Measurements from ENCODE around the gene ROR2. TPM values are rescaled to one million over a fixed set of nuclear protein-coding genes. Genes with fewer than 3 reads are reported as not detected.

ROR2 gene
- polyA plus RNA-seq, 3 donors, result not detected

GRCh38 chr9:91562416-91562815 is 387.6 kb downstream of the ROR2 start:
- no peaks in the 10 kb centered on the region for H4K20me1 ChIP-seq (ENCODE audit: insufficient read depth, low read length)
- no peaks in the 10 kb centered on the region for H3K4me1 ChIP-seq (ENCODE audit: control insufficient read depth in 1 of 2, insufficient read depth in 2 of 2, low read length in 2 of 2)
- H3K27ac ChIP-seq (ENCODE audit: low read depth in 1 of 2, low read length in 2 of 2), result no peak overlapping the region
- peaks cover 4 to 11% (median 5%) of the 10 kb centered on the region in 3 donors for H3K27me3 Mint-ChIP-seq (ENCODE audit: low read depth in 3 of 3)
- intact Hi-C loops (cut with micrococcal nuclease), result no loop called here
- no peaks in the 10 kb centered on the region for H3K36me3 Mint-ChIP-seq
- DNase-seq, result no peak
- H3K9ac ChIP-seq (ENCODE audit: insufficient read depth, low read length, poor library complexity, severe bottlenecking), result no peak overlapping the region
- WGBS (ENCODE audit: insufficient coverage), result no CpG with 5 or more reads among the region's 3 CpGs
- no peak overlapping the region for H2AFZ ChIP-seq (ENCODE audit: insufficient read depth, low read depth, low read length, poor library complexity, severe bottlenecking)
- TF ChIP-seq, protein P1, sequence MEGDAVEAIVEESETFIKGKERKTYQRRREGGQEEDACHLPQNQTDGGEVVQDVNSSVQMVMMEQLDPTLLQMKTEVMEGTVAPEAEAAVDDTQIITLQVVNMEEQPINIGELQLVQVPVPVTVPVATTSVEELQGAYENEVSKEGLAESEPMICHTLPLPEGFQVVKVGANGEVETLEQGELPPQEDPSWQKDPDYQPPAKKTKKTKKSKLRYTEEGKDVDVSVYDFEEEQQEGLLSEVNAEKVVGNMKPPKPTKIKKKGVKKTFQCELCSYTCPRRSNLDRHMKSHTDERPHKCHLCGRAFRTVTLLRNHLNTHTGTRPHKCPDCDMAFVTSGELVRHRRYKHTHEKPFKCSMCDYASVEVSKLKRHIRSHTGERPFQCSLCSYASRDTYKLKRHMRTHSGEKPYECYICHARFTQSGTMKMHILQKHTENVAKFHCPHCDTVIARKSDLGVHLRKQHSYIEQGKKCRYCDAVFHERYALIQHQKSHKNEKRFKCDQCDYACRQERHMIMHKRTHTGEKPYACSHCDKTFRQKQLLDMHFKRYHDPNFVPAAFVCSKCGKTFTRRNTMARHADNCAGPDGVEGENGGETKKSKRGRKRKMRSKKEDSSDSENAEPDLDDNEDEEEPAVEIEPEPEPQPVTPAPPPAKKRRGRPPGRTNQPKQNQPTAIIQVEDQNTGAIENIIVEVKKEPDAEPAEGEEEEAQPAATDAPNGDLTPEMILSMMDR (IDR thresholded peaks at IDR 0.05), result no peak
- H3K4me3 ChIP-seq (replicated peaks in 1 of 3; ENCODE audit: low read depth in 2 of 3, low read length in 3 of 3), result no peak overlapping the region
- no peaks in the 10 kb centered on the region for H3K36me3 ChIP-seq (replicated peaks in 1 of 2; ENCODE audit: control insufficient read depth in 1 of 2, insufficient read depth in 2 of 2, low read length in 2 of 2)
- no peaks in the 10 kb centered on the region for H3K9me3 ChIP-seq (replicated peaks in 1 of 2; ENCODE audit: control insufficient read depth in 1 of 2, insufficient read depth in 1 of 2, low read length in 2 of 2)
- no peaks in the 10 kb centered on the region for H3K79me2 ChIP-seq (ENCODE audit: insufficient read depth, low read length)
- H3K9me3 Mint-ChIP-seq, result peaks cover 0 to 3% (median under 1%) of the 10 kb centered on the region in 7 donors
- H3K4me2 ChIP-seq (replicated peaks; ENCODE audit: extremely low read depth, low read length, poor library complexity, severe bottlenecking), result no peak overlapping the region
- H3K4me1 Mint-ChIP-seq, result no peaks in the 10 kb centered on the region
- no peak overlapping the region for H3K27ac Mint-ChIP-seq
- H3K27me3 ChIP-seq (ENCODE audit: control insufficient read depth in 2 of 2, insufficient read depth in 2 of 2, low read length in 2 of 2), result peaks cover 2 to 5% of the 10 kb centered on the region in 2 donors
- no peak overlapping the region for H3K4me3 Mint-ChIP-seq

DNA sequence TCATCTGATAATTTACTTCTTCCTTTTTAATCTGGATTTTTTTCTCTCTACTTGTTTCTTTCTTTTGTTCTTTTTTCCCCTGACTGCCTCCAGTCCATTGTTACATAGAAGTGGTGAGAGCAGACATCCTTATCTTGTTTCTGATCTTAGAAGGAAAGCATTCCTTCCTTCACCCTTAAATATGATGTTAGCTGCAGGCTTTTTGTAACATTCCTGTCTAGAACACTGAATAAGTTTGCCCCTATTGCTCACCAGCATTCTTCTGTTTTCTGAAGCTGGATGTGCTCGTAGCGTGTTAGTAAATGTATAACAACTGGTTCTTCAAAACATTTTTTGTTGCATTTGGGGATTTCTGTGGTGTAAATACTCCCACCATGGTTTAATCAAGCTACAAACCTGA is 389.7 kb downstream of the ROR2 start:
- intact Hi-C loops (cut with micrococcal nuclease), result no loop called here
- H3K79me2 ChIP-seq (ENCODE audit: insufficient read depth, low read length), result no peaks in the 10 kb centered on the region
- no peak overlapping the region for H3K27ac Mint-ChIP-seq
- H3K4me1 Mint-ChIP-seq, result no peaks in the 10 kb centered on the region
- TF ChIP-seq, protein P1 (IDR thresholded peaks at IDR 0.05), result no peak
- H3K9me3 ChIP-seq (replicated peaks in 1 of 2; ENCODE audit: control insufficient read depth in 1 of 2, insufficient read depth in 1 of 2, low read length in 2 of 2), result no peaks in the 10 kb centered on the region
- peaks cover 4 to 15% (median 8%) of the 10 kb centered on the region in 3 donors for H3K27me3 Mint-ChIP-seq (ENCODE audit: low read depth in 3 of 3)
- no peak overlapping the region for H3K4me3 ChIP-seq (replicated peaks in 1 of 3; ENCODE audit: low read depth in 2 of 3, low read length in 3 of 3)
- H3K4me1 ChIP-seq (ENCODE audit: control insufficient read depth in 1 of 2, insufficient read depth in 2 of 2, low read length in 2 of 2), result no peaks in the 10 kb centered on the region
- no peak for DNase-seq
- no peaks in the 10 kb centered on the region for H4K20me1 ChIP-seq (ENCODE audit: insufficient read depth, low read length)
- no peak overlapping the region for H3K4me2 ChIP-seq (replicated peaks; ENCODE audit: extremely low read depth, low read length, poor library complexity, severe bottlenecking)
- no peak overlapping the region for H3K4me3 Mint-ChIP-seq
- H3K27me3 ChIP-seq (ENCODE audit: control insufficient read depth in 2 of 2, insufficient read depth in 2 of 2, low read length in 2 of 2), result peaks cover 2 to 5% of the 10 kb centered on the region in 2 donors
- WGBS (ENCODE audit: insufficient coverage), result no CpG with 5 or more reads among the region's 2 CpGs
- no peak overlapping the region for H3K27ac ChIP-seq (ENCODE audit: low read depth in 1 of 2, low read length in 2 of 2)
- H3K36me3 ChIP-seq (replicated peaks in 1 of 2; ENCODE audit: control insufficient read depth in 1 of 2, insufficient read depth in 2 of 2, low read length in 2 of 2), result no peaks in the 10 kb centered on the region
- peaks cover 0 to 3% (median 0%) of the 10 kb centered on the region in 7 donors for H3K9me3 Mint-ChIP-seq
- no peak overlapping the region for H3K9ac ChIP-seq (ENCODE audit: insufficient read depth, low read length, poor library complexity, severe bottlenecking)
- H3K36me3 Mint-ChIP-seq, result no peaks in the 10 kb centered on the region
- no peak overlapping the region for H2AFZ ChIP-seq (ENCODE audit: insufficient read depth, low read depth, low read length, poor library complexity, severe bottlenecking)
